HG02852 (cell line): ENCODE results near the gene MSX1.

Experiments
- ATAC-seq: cut with Tn5 transposase; IDR thresholded peaks from one replicate; pipeline ENCODE4 v1.9.1; 2021; ENCODE audit warnings: mild to moderate bottlenecking, moderate library complexity; ENCODE audit not compliant: unreplicated experiment

MSX1 gene

GRCh38 chr4:4840351-4840750 lies 19.1 kb upstream of the MSX1 start:
- ATAC-seq = no peak

GRCh38 chr4:4841156-4841555 lies 18.3 kb upstream of the MSX1 start:
- ATAC-seq = no peak

GRCh38 chr4:4842476-4843441 lies 16.7 kb upstream of the MSX1 start:
- no peak for ATAC-seq

- ATAC-seq = no peak
Measured at GRCh38 chr4:4843635-4844291, 15.7 kb upstream of the MSX1 start.

GRCh38 chr4:4845027-4845426 lies 14.4 kb upstream of the MSX1 start:
- ATAC-seq = no peak

- ATAC-seq = no peak
Measured at GRCh38 chr4:4847011-4847410, 12.5 kb upstream of the MSX1 start.

GRCh38 chr4:4848540-4848939 lies 10.9 kb upstream of the MSX1 start:
- ATAC-seq = no peak

GRCh38 chr4:4849106-4849505 lies 10.4 kb upstream of the MSX1 start:
- ATAC-seq = no peak

- no peak for ATAC-seq
Measured at GRCh38 chr4:4849524-4850193, 9.8 kb upstream of the MSX1 start.

- no peak for ATAC-seq
Measured at GRCh38 chr4:4851081-4851480, 8.4 kb upstream of the MSX1 start.

GRCh38 chr4:4851906-4852305 lies 7.6 kb upstream of the MSX1 start:
- ATAC-seq = no peak

- peak; percentile 67 for ATAC-seq
Measured at GRCh38 chr4:4852591-4853362, 6.7 kb upstream of the MSX1 start.

- peak; percentile 36 for ATAC-seq
Measured at GRCh38 chr4:4853371-4853823, 6.1 kb upstream of the MSX1 start.

- no peak for ATAC-seq
Measured at GRCh38 chr4:4853921-4854648, 5.4 kb upstream of the MSX1 start.

- no peak for ATAC-seq
Measured at GRCh38 chr4:4854649-4855295, 4.7 kb upstream of the MSX1 start.

GRCh38 chr4:4855301-4856070 lies 4.0 kb upstream of the MSX1 start:
- ATAC-seq = no peak

GRCh38 chr4:4856071-4857000 lies 3.1 kb upstream of the MSX1 start:
- ATAC-seq = no peak
